GM10847 (cell line): Measurements from ENCODE around the gene LONRF2.

Source experiments
- POLR2A ChIP-seq: IDR thresholded peaks from 2 replicates; pipeline ENCODE4 v1.6.1; 2011; ENCODE audit not compliant: insufficient read length; ENCODE audit errors: extremely low read depth

LONRF2 gene

GRCh38 chr2:100283724-100284501 lies 38.4 kb downstream of the LONRF2 start:
- TF ChIP-seq POLR2A, result no peak

GRCh38 chr2:100281521-100282438 lies 40.5 kb downstream of the LONRF2 start:
- TF ChIP-seq POLR2A, result no peak

- TF ChIP-seq POLR2A, result no peak
These were observed 42.4 kb downstream of the LONRF2 start for GRCh38 chr2:100279586-100280534.

GRCh38 chr2:100278986-100279385 lies 43.3 kb downstream of the LONRF2 start:
- TF ChIP-seq POLR2A, result no peak

GRCh38 chr2:100278501-100278900 lies 43.8 kb downstream of the LONRF2 start:
- TF ChIP-seq POLR2A, result no peak

- no peak for TF ChIP-seq POLR2A
These were observed 44.6 kb downstream of the LONRF2 start for GRCh38 chr2:100277540-100278207.

- no peak for TF ChIP-seq POLR2A
These were observed 45.6 kb downstream of the LONRF2 start for GRCh38 chr2:100276716-100277115.

- TF ChIP-seq POLR2A, result no peak
These were observed 47.1 kb downstream of the LONRF2 start for GRCh38 chr2:100275200-100275589.

- no peak for TF ChIP-seq POLR2A
These were observed 47.6 kb downstream of the LONRF2 start for GRCh38 chr2:100274566-100275199.

GRCh38 chr2:100274076-100274475 lies 48.2 kb downstream of the LONRF2 start:
- no peak for TF ChIP-seq POLR2A

GRCh38 chr2:100273387-100273786 lies 48.9 kb downstream of the LONRF2 start:
- no peak for TF ChIP-seq POLR2A

GRCh38 chr2:100272841-100273329 lies 49.4 kb downstream of the LONRF2 start:
- TF ChIP-seq POLR2A, result no peak

GRCh38 chr2:100271210-100271609 lies 51.1 kb downstream of the LONRF2 start:
- TF ChIP-seq POLR2A, result no peak

GRCh38 chr2:100270381-100271146 lies 51.7 kb downstream of the LONRF2 start:
- TF ChIP-seq POLR2A, result no peak

GRCh38 chr2:100269889-100270288 lies 52.4 kb downstream of the LONRF2 start:
- no peak for TF ChIP-seq POLR2A
